Testis (tissue), 3 donors: ENCODE results near the gene CCDC57. TPM values are rescaled to one million over a fixed set of nuclear protein-coding genes. Genes with fewer than 3 reads are reported as not detected.

Experiments
- DNase-seq: peaks from one replicate; pipeline ENCODE4 v3.0.0-alpha.2; 2019
- H3K27ac ChIP-seq, 2 donors: fragments of 200-600 bp; sonication (generic); one replicate each; pipeline ENCODE4 v1.5.1; 2019
- H3K27me3 ChIP-seq: fragments of 200-600 bp; sonication (generic); one replicate; pipeline ENCODE4 v1.5.1; 2019
- H3K36me3 ChIP-seq: fragments of 200-600 bp; sonication (generic); one replicate; pipeline ENCODE4 v1.5.1; 2017; ENCODE audit warnings: low read depth; ENCODE audit errors: missing control alignments
- H3K4me1 ChIP-seq: fragments of 200-600 bp; sonication (generic); one replicate; pipeline ENCODE4 v1.5.1; 2019
- H3K4me3 ChIP-seq, 2 donors: fragments of 200-600 bp; sonication (generic); one replicate each; pipeline ENCODE4 v1.5.1; 2017 to 2019
- H3K9me3 ChIP-seq: fragments of 200-600 bp; sonication (generic); one replicate; pipeline ENCODE4 v1.5.1; 2017
- POLR2A ChIP-seq: fragments of 450-650 bp; IDR thresholded peaks from one replicate; pipeline ENCODE4 v1.6.1; 2017; ENCODE audit warnings: antibody characterized with exemption, mild to moderate bottlenecking, moderate library complexity
- WGBS, 2 donors: methylation state at CpG; one replicate each; pipeline ENCODE4 v1.1.5; 2018; 5-methylcytosine and 5-hydroxymethylcytosine counted together
- intact Hi-C: fragments of 100-400 bp; cut with DNase I; formaldehyde crosslinking; loops from one replicate; pipeline ENCODE4 v1.15.1; 2023; ENCODE audit warnings: low total_unique reads
- polyA plus RNA-seq: library from polyadenylated mRNA; stranded (reverse); fragments of 350-450 nt; fragmentation: Illumina TruSeq; extraction: RNeasy Lipid Tissue Mini Kit (QIAGEN cat#74804); gene quantifications from one replicate; pipeline ENCODE4 v1.2.3, GENCODE V29; 2014; ENCODE audit warnings: low read depth, low replicate concordance; ENCODE audit not compliant: insufficient read depth
- total RNA-seq, 2 donors: library from RNA; depleted of rRNA; stranded (reverse); fragments of >200 nt; gene quantifications; one replicate each; pipeline ENCODE4 v1.2.3, GENCODE V29; 2016
- TF ChIP-seq, protein P1 (sequence below), 3 experiments: fragments of 450-650 bp in 2 of 3; fragments of 200-600 bp in 1 of 3; sonication (generic) in 1 of 3; IDR thresholded peaks; one replicate each; pipeline ENCODE4 v1.5.1; 2016 to 2019; ENCODE audit warnings: antibody characterized with exemption in 3 of 3, mild to moderate bottlenecking in 2 of 3, moderate library complexity in 1 of 3

CCDC57 gene
- total and polyA plus RNA-seq, 3 donors from 2014 or later: 61.3 to 111 (median 71.8) TPM

DNA sequence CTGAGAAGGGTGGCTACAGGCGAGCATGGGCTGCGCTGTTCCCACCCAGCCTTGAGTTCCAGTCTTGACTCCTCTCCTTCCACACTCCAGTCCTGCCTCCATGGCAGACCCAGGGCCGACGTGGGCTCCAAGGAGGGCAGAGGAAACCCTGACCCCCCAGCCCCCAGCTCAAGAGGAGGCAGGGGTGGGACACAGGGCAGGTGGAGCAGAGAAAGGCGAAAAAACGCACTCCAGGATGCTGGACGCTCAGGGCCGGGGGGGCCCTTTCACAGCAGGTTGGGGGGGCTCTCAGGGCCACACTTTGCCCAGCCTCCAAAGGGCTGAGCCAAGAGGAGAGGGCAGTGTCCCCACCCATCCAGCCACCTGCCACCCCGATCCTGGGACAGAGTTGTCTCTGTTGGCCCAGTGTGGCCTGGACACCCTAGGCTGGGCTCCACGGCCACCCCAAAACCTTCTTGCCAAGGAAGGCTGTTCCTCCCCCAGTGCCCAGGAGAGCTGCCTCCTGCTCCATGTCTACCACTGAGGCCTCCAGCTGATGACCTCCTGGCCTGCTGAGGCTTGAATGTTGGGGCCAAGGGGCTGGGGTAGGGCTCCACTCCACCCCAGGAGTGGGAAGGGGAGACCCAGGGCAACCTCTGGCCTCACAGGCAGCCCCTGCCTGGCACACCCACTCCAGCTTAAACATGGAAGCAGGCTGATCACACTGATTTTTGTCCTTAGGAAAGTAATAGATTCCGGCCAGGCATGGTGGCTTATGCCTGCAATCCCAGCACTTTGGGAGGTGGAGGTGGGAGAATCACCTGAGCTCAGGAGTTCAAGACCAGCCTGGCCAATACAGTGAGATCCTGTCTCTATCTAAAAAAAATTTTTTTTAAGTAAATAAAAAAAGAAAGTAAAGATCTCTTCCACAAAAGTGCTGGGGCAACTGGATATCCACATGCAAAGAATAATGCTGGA lies 7.4 kb upstream of the CCDC57 start:
- Histone ChIP-seq H3K36me3 (no peaks in the 10 kb centered on the region), H3K9me3 (no peaks in the 10 kb centered on the region), H3K27ac (no peak overlapping the region), H3K4me1 (peaks cover 15% of the 10 kb centered on the region), H3K27me3 (no peaks in the 10 kb centered on the region), H3K4me3 (no peak overlapping the region)
- TF ChIP-seq POLR2A: no peak
- TF ChIP-seq, protein P1, sequence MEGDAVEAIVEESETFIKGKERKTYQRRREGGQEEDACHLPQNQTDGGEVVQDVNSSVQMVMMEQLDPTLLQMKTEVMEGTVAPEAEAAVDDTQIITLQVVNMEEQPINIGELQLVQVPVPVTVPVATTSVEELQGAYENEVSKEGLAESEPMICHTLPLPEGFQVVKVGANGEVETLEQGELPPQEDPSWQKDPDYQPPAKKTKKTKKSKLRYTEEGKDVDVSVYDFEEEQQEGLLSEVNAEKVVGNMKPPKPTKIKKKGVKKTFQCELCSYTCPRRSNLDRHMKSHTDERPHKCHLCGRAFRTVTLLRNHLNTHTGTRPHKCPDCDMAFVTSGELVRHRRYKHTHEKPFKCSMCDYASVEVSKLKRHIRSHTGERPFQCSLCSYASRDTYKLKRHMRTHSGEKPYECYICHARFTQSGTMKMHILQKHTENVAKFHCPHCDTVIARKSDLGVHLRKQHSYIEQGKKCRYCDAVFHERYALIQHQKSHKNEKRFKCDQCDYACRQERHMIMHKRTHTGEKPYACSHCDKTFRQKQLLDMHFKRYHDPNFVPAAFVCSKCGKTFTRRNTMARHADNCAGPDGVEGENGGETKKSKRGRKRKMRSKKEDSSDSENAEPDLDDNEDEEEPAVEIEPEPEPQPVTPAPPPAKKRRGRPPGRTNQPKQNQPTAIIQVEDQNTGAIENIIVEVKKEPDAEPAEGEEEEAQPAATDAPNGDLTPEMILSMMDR (IDR thresholded peaks at IDR 0.05): no peak
- intact Hi-C loops: no loop called here
- DNase-seq: no peak
- WGBS, 2 donors: 84 to 93% methylated on average over 9 to 11 of the region's 11 CpGs

DNA sequence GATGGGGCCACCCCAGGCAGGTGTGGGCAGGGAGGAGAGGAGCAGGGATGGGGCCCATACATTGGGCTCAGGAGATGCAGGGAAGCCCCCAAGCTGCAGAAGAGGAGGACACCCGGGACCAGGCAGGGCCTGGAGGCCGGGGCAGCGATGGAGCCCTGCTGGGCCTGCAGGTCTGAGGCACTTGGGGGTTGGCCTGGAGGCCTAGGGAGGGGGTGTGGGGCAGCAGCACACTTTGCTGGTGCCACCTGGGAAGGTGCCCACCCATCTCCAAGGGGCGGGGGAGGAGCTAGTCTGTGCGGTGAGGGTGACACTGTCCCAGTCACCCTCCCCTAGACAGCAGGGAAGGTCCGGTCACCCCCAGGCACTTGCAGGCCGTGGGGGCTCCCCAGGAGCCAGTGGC lies 6.4 kb upstream of the CCDC57 start:
- no peaks in the 10 kb centered on the region for H3K27me3 ChIP-seq
- TF ChIP-seq, protein P1 (IDR thresholded peaks at IDR 0.05): no peak
- no peak for TF ChIP-seq POLR2A

DNA sequence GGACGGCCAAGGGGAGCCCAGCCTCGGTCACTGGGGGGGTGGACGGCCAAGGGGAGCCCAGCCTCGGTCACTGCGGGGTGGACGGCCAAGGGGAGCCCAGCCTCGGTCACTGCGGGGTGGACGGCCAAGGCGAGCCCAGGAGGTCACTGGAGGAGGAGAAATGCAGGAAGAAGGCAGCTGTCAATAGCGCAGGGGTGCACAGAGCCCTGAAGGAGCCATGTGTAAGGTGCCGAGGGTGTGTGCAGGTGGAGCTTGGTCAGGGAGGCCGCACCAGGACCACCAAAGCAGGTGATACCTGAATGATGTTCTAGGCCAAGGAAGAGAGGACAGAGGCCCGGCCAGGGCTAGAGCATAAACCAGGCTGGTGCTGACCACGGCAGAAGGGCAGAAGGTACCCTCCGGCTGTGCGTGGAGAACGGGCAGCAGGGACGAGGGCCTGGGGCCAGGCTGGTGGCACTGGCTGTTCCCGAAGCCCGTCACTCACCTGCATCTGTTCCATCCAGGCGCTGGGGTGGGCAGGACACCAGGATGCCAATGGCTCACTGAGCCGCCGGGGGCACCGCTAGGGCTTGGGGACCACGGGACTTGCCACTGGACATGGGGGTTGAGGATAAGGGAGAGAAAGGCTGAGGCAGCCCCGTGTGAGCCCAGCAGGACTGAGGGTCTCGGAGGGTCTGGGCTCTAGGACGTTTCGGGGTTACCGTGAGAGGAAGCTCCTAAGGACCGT lies 5.9 kb upstream of the CCDC57 start:
- WGBS, 2 donors: 89 to 91% methylated on average over 25 to 32 of the region's 32 CpGs
- no peak for DNase-seq
- Histone ChIP-seq H3K9me3 (no peaks in the 10 kb centered on the region), H3K4me1 (peaks cover 15% of the 10 kb centered on the region), H3K27ac (no peak overlapping the region), H3K4me3 (no peak overlapping the region), H3K36me3 (no peaks in the 10 kb centered on the region), H3K27me3 (no peaks in the 10 kb centered on the region)
- intact Hi-C loops: no loop called here
- TF ChIP-seq, protein P1 (IDR thresholded peaks at IDR 0.05): no peak
- no peak for TF ChIP-seq POLR2A

More for the DNA sequence above, 6.4 kb upstream of the CCDC57 start:
- Histone ChIP-seq H3K4me1 (peaks cover 15% of the 10 kb centered on the region), H3K4me3 (no peak overlapping the region), H3K27ac (no peak overlapping the region), H3K36me3 (no peaks in the 10 kb centered on the region), H3K9me3 (no peaks in the 10 kb centered on the region)
- intact Hi-C loops: no loop called here
- 85 to 96% methylated on average over 7 of the region's 7 CpGs for WGBS, 2 donors
- no peak for DNase-seq

DNA sequence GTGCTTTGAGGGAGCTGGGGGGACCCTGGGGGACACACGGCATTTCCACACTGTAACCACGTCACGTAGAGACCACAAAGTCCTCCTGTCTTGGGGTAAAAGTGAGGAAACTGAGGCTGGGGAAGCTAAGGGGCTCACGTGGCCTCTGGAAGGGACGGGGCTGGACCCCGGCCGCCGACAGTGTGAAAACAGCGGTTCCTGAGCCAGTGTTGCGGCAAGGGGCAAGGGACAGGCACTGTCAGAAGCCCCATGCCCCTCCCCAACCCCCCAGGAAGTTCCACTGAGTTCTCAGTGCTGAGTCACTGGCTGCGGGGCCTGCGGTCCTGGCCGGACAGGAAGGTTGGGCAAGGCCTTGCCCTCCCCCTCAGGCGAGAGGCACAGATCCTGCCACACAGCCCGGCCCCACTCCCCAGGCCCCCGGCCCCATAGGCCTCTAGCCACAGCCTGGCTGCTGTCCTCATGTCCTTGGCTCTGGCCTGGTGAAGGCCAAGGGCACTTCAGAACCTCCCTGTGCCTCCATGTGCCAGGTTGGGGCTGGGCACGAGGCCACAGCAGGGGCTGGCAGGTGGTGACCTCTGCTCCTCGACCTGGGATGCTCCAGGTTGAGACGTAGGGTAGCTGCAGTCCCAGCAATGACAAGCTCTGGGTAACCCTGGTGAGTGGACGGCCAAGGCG lies 5.0 kb upstream of the CCDC57 start:
- Histone ChIP-seq H3K36me3 (no peaks in the 10 kb centered on the region), H3K4me3 (no peak overlapping the region), H3K4me1 (peaks cover 15% of the 10 kb centered on the region), H3K9me3 (no peaks in the 10 kb centered on the region), H3K27me3 (no peaks in the 10 kb centered on the region), H3K27ac (peak overlapping the region; percentile 58 to 65)
- no peak for TF ChIP-seq POLR2A
- TF ChIP-seq, protein P1 (IDR thresholded peaks at IDR 0.05): no peak
- 81 to 83% methylated on average over 8 to 14 of the region's 21 CpGs for WGBS, 2 donors
- intact Hi-C loops: no loop called here
- no peak for DNase-seq
